Mucosa of descending colon (tissue), 3 donors: ENCODE measurements around the gene GALNS. TPM values are rescaled to one million over a fixed set of nuclear protein-coding genes. Genes with fewer than 3 reads are reported as not detected.

ENCODE experiments used
- ATAC-seq: fragments of 200-7000 bp; cut with Tn5 transposase; one replicate; pipeline ENCODE4 v1.9.1; 2020; ENCODE audit warnings: mild to moderate bottlenecking, moderate library complexity
- DNase-seq, 3 donors: peaks; one replicate each; pipeline ENCODE4 v3.0.0-alpha.2; 2020
- H3K36me3 ChIP-seq: fragments of 200-600 bp; one replicate; pipeline ENCODE4 v1.8.0; 2021; ENCODE audit warnings: low read depth, mild to moderate bottlenecking
- H3K4me1 ChIP-seq: fragments of 200-600 bp; one replicate; pipeline ENCODE4 v1.8.0; 2021; ENCODE audit warnings: low read depth, mild to moderate bottlenecking
- H3K4me3 ChIP-seq: fragments of 200-600 bp; one replicate; pipeline ENCODE4 v1.8.0; 2021; ENCODE audit warnings: mild to moderate bottlenecking
- H3K9me3 ChIP-seq: fragments of 200-600 bp; one replicate; pipeline ENCODE4 v1.8.0; 2021; ENCODE audit warnings: mild to moderate bottlenecking
- intact Hi-C, 2 donors: fragments of 100-400 bp; cut with DNase I in 1 of 2; cut with micrococcal nuclease in 1 of 2; formaldehyde crosslinking; loops; one replicate each; pipeline versions ENCODE4 v1.11.0 to v1.11.1; 2022; cut with DNase I, micrococcal nuclease
- total RNA-seq, 3 donors: library from RNA; stranded (reverse); fragmentation: NEBNext Ultra II Directional in 2 of 3; extraction: Animal tissue kit (Norgen Biotek cat#: 25700) in 2 of 3; gene quantifications; one replicate each; pipeline versions ENCODE4 v1.2.1 to v1.2.4, GENCODE V29; 2021 to 2023
- TF ChIP-seq, protein P1 (sequence below): fragments of 200-600 bp; IDR thresholded peaks from one replicate; pipeline ENCODE4 v1.8.0; 2022; ENCODE audit warnings: antibody characterized with exemption, mild to moderate bottlenecking
- donor health status: DM: no; HTN: no; CAD: no; lungs with moderate emphysema.
- donor health status: DM: no; HTN: no; CAD: no.
- donor health status: DM: no; HTN: yes; CAD: no.

Gene GALNS
- total RNA-seq, 3 donors from 2014 or later: 37.4 to 65.3 (median 44.0) TPM

DNA sequence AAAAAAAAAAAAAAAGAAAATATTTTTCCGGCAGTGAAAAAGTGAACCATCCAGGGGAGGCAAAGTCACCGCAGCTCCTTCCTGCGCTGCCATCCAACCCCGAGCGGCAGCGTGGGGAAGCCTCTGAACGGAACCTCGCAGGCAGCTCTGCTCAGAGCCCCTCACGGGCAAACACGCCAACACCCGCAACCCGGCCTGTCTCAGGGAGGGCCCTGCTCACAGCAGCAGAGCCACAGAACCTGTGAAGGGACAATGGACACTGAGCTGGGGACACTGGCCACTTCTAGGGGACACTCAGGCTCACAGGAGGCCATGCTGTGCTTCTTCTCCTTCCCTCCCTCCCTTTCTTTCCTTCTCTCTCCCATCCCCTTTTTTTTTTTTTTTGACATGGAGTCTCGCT is 23.7 kb downstream of the GALNS start:
- TF ChIP-seq, protein P1, sequence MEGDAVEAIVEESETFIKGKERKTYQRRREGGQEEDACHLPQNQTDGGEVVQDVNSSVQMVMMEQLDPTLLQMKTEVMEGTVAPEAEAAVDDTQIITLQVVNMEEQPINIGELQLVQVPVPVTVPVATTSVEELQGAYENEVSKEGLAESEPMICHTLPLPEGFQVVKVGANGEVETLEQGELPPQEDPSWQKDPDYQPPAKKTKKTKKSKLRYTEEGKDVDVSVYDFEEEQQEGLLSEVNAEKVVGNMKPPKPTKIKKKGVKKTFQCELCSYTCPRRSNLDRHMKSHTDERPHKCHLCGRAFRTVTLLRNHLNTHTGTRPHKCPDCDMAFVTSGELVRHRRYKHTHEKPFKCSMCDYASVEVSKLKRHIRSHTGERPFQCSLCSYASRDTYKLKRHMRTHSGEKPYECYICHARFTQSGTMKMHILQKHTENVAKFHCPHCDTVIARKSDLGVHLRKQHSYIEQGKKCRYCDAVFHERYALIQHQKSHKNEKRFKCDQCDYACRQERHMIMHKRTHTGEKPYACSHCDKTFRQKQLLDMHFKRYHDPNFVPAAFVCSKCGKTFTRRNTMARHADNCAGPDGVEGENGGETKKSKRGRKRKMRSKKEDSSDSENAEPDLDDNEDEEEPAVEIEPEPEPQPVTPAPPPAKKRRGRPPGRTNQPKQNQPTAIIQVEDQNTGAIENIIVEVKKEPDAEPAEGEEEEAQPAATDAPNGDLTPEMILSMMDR: no peak
- intact Hi-C loops: no loop called here
- ATAC-seq (no peak), DNase-seq (no peak)
- Histone ChIP-seq H3K36me3 (no peaks in the 10 kb centered on the region), H3K4me3 (no peak overlapping the region), H3K4me1 (no peaks in the 10 kb centered on the region), H3K9me3 (no peaks in the 10 kb centered on the region)

DNA sequence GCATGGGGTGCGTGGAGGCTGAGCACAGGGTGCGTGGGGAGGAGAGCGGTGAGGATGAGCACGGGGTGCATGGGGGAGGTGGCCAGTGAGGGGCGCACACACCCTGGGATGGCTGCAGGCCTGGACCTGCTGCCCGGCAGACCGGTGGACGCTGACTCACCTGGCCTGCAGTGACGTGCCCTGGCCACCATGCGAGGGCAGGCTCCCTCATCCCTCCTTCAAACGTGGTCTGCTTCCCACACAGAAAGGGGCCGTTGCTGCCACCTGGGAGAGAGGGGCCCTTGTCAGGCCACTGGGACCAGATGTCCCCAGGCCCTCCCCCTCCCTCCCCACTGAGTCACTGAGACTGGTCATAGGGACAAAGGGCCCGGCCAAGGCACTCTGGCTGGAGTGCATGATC is 24.9 kb downstream of the GALNS start:
- ATAC-seq (no peak), DNase-seq (no peak)
- Histone ChIP-seq H3K4me3 (no peak overlapping the region), H3K9me3 (no peaks in the 10 kb centered on the region), H3K36me3 (no peaks in the 10 kb centered on the region), H3K4me1 (peaks cover 3% of the 10 kb centered on the region)
- intact Hi-C loops: no loop called here
- TF ChIP-seq, protein P1: no peak

DNA sequence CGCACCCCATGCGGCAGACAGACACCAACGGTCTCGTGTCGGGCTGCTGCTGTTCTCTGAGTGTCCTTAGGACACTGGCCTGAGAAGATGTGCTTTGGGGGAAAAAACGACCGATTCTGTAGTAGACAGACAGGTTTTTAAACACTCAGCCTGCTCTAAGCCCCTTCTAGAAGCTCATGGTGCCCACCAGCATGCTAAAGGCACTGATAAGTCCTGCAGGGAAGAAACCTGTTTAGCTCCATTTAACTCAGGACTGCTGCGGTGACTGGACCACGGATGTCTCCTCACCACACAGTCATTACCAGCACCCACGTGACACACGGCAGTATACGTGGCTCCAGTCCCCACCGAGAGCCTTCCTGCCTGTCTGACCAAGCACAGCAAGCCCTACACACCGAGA is 26.0 kb downstream of the GALNS start:
- Histone ChIP-seq H3K4me3 (no peak overlapping the region), H3K9me3 (no peaks in the 10 kb centered on the region), H3K4me1 (peaks cover 10% of the 10 kb centered on the region), H3K36me3 (no peaks in the 10 kb centered on the region)
- intact Hi-C loops: no loop called here
- ATAC-seq (no peak), DNase-seq (no peak)
- TF ChIP-seq, protein P1: no peak

DNA sequence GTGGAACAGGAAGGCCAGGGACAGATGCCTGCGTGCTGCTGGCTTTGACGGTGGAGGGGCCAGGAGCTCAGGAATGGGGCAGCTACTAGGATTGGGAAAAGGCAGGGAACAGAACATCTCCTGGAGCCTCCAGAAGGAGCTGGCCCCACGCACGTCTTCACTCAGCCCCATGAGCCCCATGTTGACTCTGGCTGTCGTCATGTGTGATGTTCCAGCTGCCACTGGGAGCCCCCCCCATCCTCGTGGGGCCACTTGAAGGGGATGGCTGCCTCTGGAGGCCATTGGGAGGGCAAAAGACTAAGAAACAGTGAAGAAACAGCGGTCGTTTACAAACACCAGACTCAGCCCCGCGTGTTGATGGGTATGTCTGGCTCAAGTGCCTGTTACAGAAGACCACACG is 26.5 kb downstream of the GALNS start:
- peaks cover 10% of the 10 kb centered on the region for H3K4me1 ChIP-seq
- intact Hi-C loops: no loop called here
- ATAC-seq: no peak
- H3K36me3 ChIP-seq: no peaks in the 10 kb centered on the region
- H3K9me3 ChIP-seq: no peaks in the 10 kb centered on the region
- peak in 1 of 3 donors; percentile 50 for DNase-seq
- H3K4me3 ChIP-seq: no peak overlapping the region
- TF ChIP-seq, protein P1: no peak

DNA sequence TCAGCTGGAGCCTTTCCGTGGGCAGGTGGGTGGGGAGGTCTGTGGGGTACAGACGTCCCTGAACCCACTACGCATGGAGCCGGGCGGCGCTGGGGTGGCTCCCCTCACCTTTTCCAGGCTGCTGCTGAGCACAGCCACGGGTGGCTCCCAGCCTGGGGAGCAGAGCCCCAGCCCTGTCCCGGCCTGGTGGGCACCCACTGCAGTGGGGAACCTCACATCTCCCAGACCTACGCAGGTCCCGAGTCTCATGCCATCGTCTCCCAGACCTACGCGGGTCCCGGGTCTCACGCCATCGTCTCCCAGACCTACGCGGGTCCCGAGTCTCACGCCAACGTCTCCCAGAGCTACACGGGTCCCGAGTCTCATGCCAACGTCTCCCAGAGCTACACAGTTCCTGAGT is 28.0 kb downstream of the GALNS start:
- DNase-seq: no peak
- intact Hi-C loops: no loop called here
- Histone ChIP-seq H3K4me1 (peaks cover 10% of the 10 kb centered on the region), H3K36me3 (no peaks in the 10 kb centered on the region), H3K4me3 (no peak overlapping the region), H3K9me3 (no peaks in the 10 kb centered on the region)
- TF ChIP-seq, protein P1: no peak
- no peak for ATAC-seq

DNA sequence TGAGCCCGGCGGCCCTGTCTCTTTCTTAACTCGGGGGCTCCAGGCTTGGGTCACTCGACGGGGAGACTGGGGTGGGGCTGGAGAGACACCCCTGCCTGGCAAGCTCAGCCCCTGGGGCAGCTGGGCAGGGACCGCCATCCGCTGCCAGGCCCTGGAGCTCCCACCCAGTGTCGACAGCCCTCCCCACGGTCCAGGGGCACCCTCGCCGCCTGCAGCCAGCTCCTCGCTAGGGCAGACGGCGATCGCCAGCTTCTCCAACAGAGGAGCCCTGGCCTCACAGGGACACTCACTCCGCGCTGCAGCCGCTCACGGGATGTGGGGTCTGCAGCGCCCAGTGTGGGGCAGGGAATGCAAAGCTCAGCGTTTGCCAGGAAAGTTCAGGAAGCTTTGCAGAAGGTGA is 29.0 kb downstream of the GALNS start:
- DNase-seq (no peak), ATAC-seq (no peak)
- intact Hi-C loops: no loop called here
- H3K4me1 ChIP-seq: peaks cover 10% of the 10 kb centered on the region
- no peaks in the 10 kb centered on the region for H3K36me3 ChIP-seq
- TF ChIP-seq, protein P1: no peak
- H3K4me3 ChIP-seq: no peak overlapping the region
- H3K9me3 ChIP-seq: no peaks in the 10 kb centered on the region
